ENCODE results near the gene SPAG16. TPM values are rescaled to one million over a fixed set of nuclear protein-coding genes. Genes with fewer than 3 reads are reported as not detected.

The SPAG16 gene
- total RNA-seq, 1 experiment from 2014 or later, result 13.0 TPM

- no peaks in the 10 kb centered on the region for H3K4me1 ChIP-seq (ENCODE audit: control insufficient read depth, insufficient read depth, low read length)
- BruUV-seq (replicated peaks), result no TSS peak
- no peak overlapping the region for H3K4me3 ChIP-seq (ENCODE audit: low read depth in 2 of 2, low read length in 2 of 2)
- no peaks in the 10 kb centered on the region for H3K27me3 ChIP-seq (ENCODE audit: control insufficient read depth, insufficient read depth, low read length)
- DNase-seq (ENCODE audit: low read depth, low spot score) (no peak), ATAC-seq (no peak)
- ChIA-PET POLR2A (no interaction called here), CTCF (no interaction called here)
- no peaks in the 10 kb centered on the region for H3K36me3 ChIP-seq (ENCODE audit: control insufficient read depth, insufficient read depth, low read length)
- in situ Hi-C loops (cut with HindIII; ENCODE audit: low pct_unique_long_range_greater_than_20kb, low sequenced_read_pairs), result no loop called here
- TF ChIP-seq REST (IDR thresholded peaks at IDR 0.05; ENCODE audit: insufficient read depth in 1 of 2, low read depth in 2 of 2, low read length in 1 of 2) (no peak), SIN3A (IDR thresholded peaks at IDR 0.05; ENCODE audit: borderline replicate concordance, insufficient read depth, low read depth, low read length) (no peak), POLR2AphosphoS5 (IDR thresholded peaks at IDR 0.05; ENCODE audit: low read depth, low read length) (no peak), TCF7L2 (IDR thresholded peaks at IDR 0.05; ENCODE audit: low read depth, low read length) (no peak)
- TF ChIP-seq, protein P1, sequence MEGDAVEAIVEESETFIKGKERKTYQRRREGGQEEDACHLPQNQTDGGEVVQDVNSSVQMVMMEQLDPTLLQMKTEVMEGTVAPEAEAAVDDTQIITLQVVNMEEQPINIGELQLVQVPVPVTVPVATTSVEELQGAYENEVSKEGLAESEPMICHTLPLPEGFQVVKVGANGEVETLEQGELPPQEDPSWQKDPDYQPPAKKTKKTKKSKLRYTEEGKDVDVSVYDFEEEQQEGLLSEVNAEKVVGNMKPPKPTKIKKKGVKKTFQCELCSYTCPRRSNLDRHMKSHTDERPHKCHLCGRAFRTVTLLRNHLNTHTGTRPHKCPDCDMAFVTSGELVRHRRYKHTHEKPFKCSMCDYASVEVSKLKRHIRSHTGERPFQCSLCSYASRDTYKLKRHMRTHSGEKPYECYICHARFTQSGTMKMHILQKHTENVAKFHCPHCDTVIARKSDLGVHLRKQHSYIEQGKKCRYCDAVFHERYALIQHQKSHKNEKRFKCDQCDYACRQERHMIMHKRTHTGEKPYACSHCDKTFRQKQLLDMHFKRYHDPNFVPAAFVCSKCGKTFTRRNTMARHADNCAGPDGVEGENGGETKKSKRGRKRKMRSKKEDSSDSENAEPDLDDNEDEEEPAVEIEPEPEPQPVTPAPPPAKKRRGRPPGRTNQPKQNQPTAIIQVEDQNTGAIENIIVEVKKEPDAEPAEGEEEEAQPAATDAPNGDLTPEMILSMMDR (IDR thresholded peaks at IDR 0.05), result no peak
- no peaks in the 10 kb centered on the region for H3K9me3 ChIP-seq (ENCODE audit: control insufficient read depth, insufficient read depth, low read depth, low read length)
- H3K27ac ChIP-seq (ENCODE audit: low read length), result no peak overlapping the region
- intact Hi-C loops (cut with micrococcal nuclease; ENCODE audit: unreplicated experiment), result no loop called here
Observed at GRCh38 chr2:214180686-214181085, 896.4 kb downstream of the SPAG16 start.

DNA sequence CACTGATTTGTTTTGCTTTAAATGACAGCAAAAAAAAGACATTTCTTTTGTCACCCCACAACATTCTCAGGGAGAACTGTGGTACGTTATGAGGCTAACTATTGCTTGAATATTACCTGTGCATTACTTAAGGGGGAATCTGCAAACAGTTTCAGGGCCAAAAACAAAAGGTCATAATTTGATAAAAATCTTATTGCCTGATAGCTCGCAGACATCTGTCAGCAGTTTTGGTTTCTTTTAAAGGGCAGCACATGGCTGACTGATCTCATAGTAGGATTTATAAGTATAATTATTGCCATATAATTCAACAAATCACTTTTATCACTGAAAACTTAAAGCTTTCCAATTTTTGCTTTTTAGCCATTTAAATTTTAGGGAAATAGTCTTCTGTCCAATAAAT, 900.2 kb downstream of the SPAG16 start:
- CTCF ChIA-PET, result no interaction called here
- intact Hi-C loops (cut with micrococcal nuclease; ENCODE audit: unreplicated experiment), result no loop called here
- no peak overlapping the region for H3K4me3 ChIP-seq (ENCODE audit: low read depth in 2 of 2, low read length in 2 of 2)
- H3K4me1 ChIP-seq (ENCODE audit: control insufficient read depth, insufficient read depth, low read length), result no peaks in the 10 kb centered on the region
- DNase-seq (ENCODE audit: low read depth, low spot score) (no peak), ATAC-seq (no peak)
- POLR2A ChIA-PET, result no interaction called here
- H3K9me3 ChIP-seq (ENCODE audit: control insufficient read depth, insufficient read depth, low read depth, low read length), result no peaks in the 10 kb centered on the region
- no peaks in the 10 kb centered on the region for H3K27me3 ChIP-seq (ENCODE audit: control insufficient read depth, insufficient read depth, low read length)
- no peak for TF ChIP-seq SIN3A (IDR thresholded peaks at IDR 0.05; ENCODE audit: borderline replicate concordance, insufficient read depth, low read depth, low read length)
- no peak for TF ChIP-seq TCF7L2 (IDR thresholded peaks at IDR 0.05; ENCODE audit: low read depth, low read length)
- TF ChIP-seq, protein P1 (IDR thresholded peaks at IDR 0.05), result no peak
- no peak for TF ChIP-seq REST (IDR thresholded peaks at IDR 0.05; ENCODE audit: insufficient read depth in 1 of 2, low read depth in 2 of 2, low read length in 1 of 2)
- TF ChIP-seq POLR2AphosphoS5 (IDR thresholded peaks at IDR 0.05; ENCODE audit: low read depth, low read length), result no peak
- BruUV-seq (replicated peaks), result no TSS peak
- no peaks in the 10 kb centered on the region for H3K36me3 ChIP-seq (ENCODE audit: control insufficient read depth, insufficient read depth, low read length)
- H3K27ac ChIP-seq (ENCODE audit: low read length), result no peak overlapping the region
- in situ Hi-C loops (cut with HindIII; ENCODE audit: low pct_unique_long_range_greater_than_20kb, low sequenced_read_pairs), result no loop called here

Measured in Panc1 (cell line).